A549 (cell line): ENCODE results near the gene USP3. TPM values are rescaled to one million over a fixed set of nuclear protein-coding genes. Genes with fewer than 3 reads are reported as not detected.

Experiments
- ATAC-seq, 2 experiments: fragments of 200-7000 bp in 1 of 2; fragments of >200 bp in 1 of 2; cut with Nextera tagmentation in 1 of 2; cut with Tn5 transposase in 1 of 2; 3 replicates each; pipeline versions ENCODE4 v1.8.0 to v1.9.1; 2018 to 2020; ENCODE audit warnings: mild to moderate bottlenecking in 1 of 2, moderate library complexity in 1 of 2
- CTCF ChIA-PET: fragments of 300-600 bp; sonication (Branson Sonifier 250); formaldehyde crosslinking; extraction: SDS; loops from one replicate; lab custom pipeline; 2021; ENCODE audit warnings: antibody characterized with exemption, inconsistent platforms; lab: Yijun Ruan, JAX
- POLR2A ChIA-PET: fragments of 350-600 bp; formaldehyde crosslinking; extraction: SDS; loops from one replicate; lab custom pipeline; 2021; ENCODE audit warnings: antibody characterized with exemption, inconsistent platforms; lab: Yijun Ruan, JAX
- DNase-seq, 2 experiments: peaks; one replicate each; pipeline versions ENCODE4 v3.0.0 to v3.0.0-alpha.2; 2011 to 2016; ENCODE audit warnings: low read depth in 1 of 2, low spot score in 1 of 2
- FAIRE-seq: peaks from 2 replicates; lab custom pipeline; 2011; peaks lifted over from hg19 to GRCh38; lab: Jason Lieb, UNC
- H3K27ac ChIP-seq, 2 experiments: fragments of >200 bp; sonication (Bioruptor Twin); formaldehyde crosslinking; 3 replicates each; pipeline ENCODE4 v1.5.1; 2016 to 2017
- H3K4me1 ChIP-seq: fragments of >200 bp; sonication (Bioruptor Twin); formaldehyde crosslinking; 3 replicates; pipeline ENCODE4 v1.6.1; 2016
- H3K4me2 ChIP-seq: fragments of >200 bp; sonication (Bioruptor Twin); formaldehyde crosslinking; 3 replicates; pipeline ENCODE4 v1.6.1; 2016
- H3K4me3 ChIP-seq: fragments of >200 bp; sonication (Bioruptor Twin); formaldehyde crosslinking; 3 replicates; pipeline ENCODE4 v1.5.1; 2016
- H3K9me3 ChIP-seq: fragments of >200 bp; sonication (Bioruptor Twin); formaldehyde crosslinking; 3 replicates; pipeline ENCODE4 v1.6.1; 2016
- CEBPB ChIP-seq, 2 experiments: fragments of >200 bp in 1 of 2; sonication (Bioruptor Twin) in 1 of 2; formaldehyde crosslinking in 1 of 2; IDR thresholded peaks; 2 replicates each; pipeline ENCODE4 v1.6.1; 2012 to 2016
- CHD2 ChIP-seq: fragments of 150-350 bp; IDR thresholded peaks from 2 replicates; pipeline ENCODE4 v1.6.1; 2014; ENCODE audit warnings: low read length; ENCODE audit not compliant: partially characterized antibody
- EHMT2 ChIP-seq: fragments of 200-600 bp; sonication (generic); IDR thresholded peaks from 2 replicates; pipeline ENCODE4 v1.6.1; 2016; ENCODE audit warnings: antibody characterized with exemption, low read depth, mild to moderate bottlenecking, moderate library complexity
- ELK1 ChIP-seq: fragments of 150-350 bp; IDR thresholded peaks from 2 replicates; pipeline ENCODE4 v1.6.1; 2014; ENCODE audit warnings: low read depth, mild to moderate bottlenecking, low read length
- FOSL2 ChIP-seq, 2 experiments: fragments of 450-650 bp in 1 of 2; fragments of >200 bp in 1 of 2; sonication (Bioruptor Twin) in 1 of 2; formaldehyde crosslinking; IDR thresholded peaks; 2 replicates each; pipeline versions ENCODE4 v1.5.0 to v1.6.1; 2016 to 2020; ENCODE audit warnings: mild to moderate bottlenecking in 1 of 2, moderate library complexity in 1 of 2
- FOXS1 ChIP-seq: fragments of 250-450 bp; sonication (Bioruptor Pico); IDR thresholded peaks from 2 replicates; pipeline ENCODE4 v1.5.0; 2020; ENCODE audit warnings: mild to moderate bottlenecking, moderate library complexity
- JUN ChIP-seq, 2 experiments: fragments of >200 bp; sonication (Bioruptor Twin); formaldehyde crosslinking; IDR thresholded peaks; 2 replicates in 1 of 2; 3 replicates in 1 of 2; pipeline ENCODE4 v1.6.1; 2016 to 2017
- JUNB ChIP-seq: fragments of >200 bp; sonication (Bioruptor Twin); formaldehyde crosslinking; IDR thresholded peaks from 2 replicates; pipeline ENCODE4 v1.6.1; 2016
- MAFK ChIP-seq: fragments of 450-650 bp; IDR thresholded peaks from 2 replicates; pipeline ENCODE4 v1.6.1; 2014; ENCODE audit not compliant: partially characterized antibody
- NFE2L2 ChIP-seq: fragments of 150-350 bp; conservative IDR thresholded peaks from 2 replicates; pipeline ENCODE4 v1.6.1; 2014; ENCODE audit warnings: low read length
- NR3C1 ChIP-seq: fragments of >200 bp; sonication (Bioruptor Twin); formaldehyde crosslinking; IDR thresholded peaks from 3 replicates; pipeline ENCODE4 v1.6.1; 2017
- POLR2AphosphoS2 ChIP-seq: conservative IDR thresholded peaks from 2 replicates; pipeline ENCODE4 v1.6.1; 2012; ENCODE audit warnings: low read length, improper control_type of control experiment, inconsistent platforms
- RARB ChIP-seq: fragments of 250-450 bp; sonication (Bioruptor Pico); IDR thresholded peaks from 2 replicates; pipeline ENCODE4 v1.8.0; 2021; ENCODE audit warnings: mild to moderate bottlenecking, moderate library complexity
- RCOR1 ChIP-seq: fragments of 150-350 bp; IDR thresholded peaks from 2 replicates; pipeline ENCODE4 v1.6.1; 2014; ENCODE audit warnings: antibody characterized with exemption, low read length, low read depth
- RNF2 ChIP-seq: fragments of 200-600 bp; sonication (generic); IDR thresholded peaks from 2 replicates; pipeline ENCODE4 v1.6.1; 2016; ENCODE audit warnings: low read depth, mild to moderate bottlenecking, antibody characterized with exemption, moderate library complexity, borderline replicate concordance
- SMC3 ChIP-seq: fragments of >200 bp; sonication (Bioruptor Twin); formaldehyde crosslinking; IDR thresholded peaks from 3 replicates; pipeline ENCODE4 v1.6.1; 2018; ENCODE audit warnings: inconsistent platforms
- SREBF2 ChIP-seq: fragments of 450-650 bp; IDR thresholded peaks from 2 replicates; pipeline ENCODE4 v1.6.1; 2014; ENCODE audit warnings: mild to moderate bottlenecking, moderate library complexity
- TFCP2L1 ChIP-seq: fragments of 250-450 bp; sonication (Bioruptor Pico); IDR thresholded peaks from 2 replicates; pipeline ENCODE4 v1.5.0; 2021; ENCODE audit warnings: mild to moderate bottlenecking
- USF2 ChIP-seq: fragments of 450-650 bp; IDR thresholded peaks from 2 replicates; pipeline ENCODE4 v1.6.1; 2014; ENCODE audit warnings: antibody characterized with exemption
- ZNF302 ChIP-seq: fragments of 250-450 bp; sonication (Bioruptor Pico); IDR thresholded peaks from 2 replicates; pipeline ENCODE4 v1.9.0; 2021; ENCODE audit warnings: inconsistent platforms, mild to moderate bottlenecking, moderate library complexity
- WGBS: methylation state at CpG from one replicate; pipeline ENCODE4 v1.1.6; 2017; ENCODE audit errors: missing lambda C conversion rate; 5-methylcytosine and 5-hydroxymethylcytosine counted together
- polyA plus RNA-seq, 4 experiments: library from polyadenylated mRNA; depleted of rRNA in 3 of 4; stranded (reverse); fragments of >200 nt; fragmentation: RNase III in 1 of 4; extraction: RNeasy Plus Mini Kit Qiagen cat#74134 plus additional on column Dnase treatment in 1 of 4; gene quantifications; 2 replicates in 3 of 4; 3 replicates in 1 of 4; pipeline ENCODE4 v1.2.3, GENCODE V29; 2011 to 2017
- TF ChIP-seq, protein P1 (sequence below): fragments of >200 bp; sonication (Bioruptor Twin); formaldehyde crosslinking; IDR thresholded peaks from 3 replicates; pipeline ENCODE4 v1.6.1; 2016
- TF ChIP-seq, protein P2 (sequence below): fragments of 250-450 bp; sonication (Bioruptor Pico); IDR thresholded peaks from 2 replicates; pipeline ENCODE4 v1.5.0; 2021; ENCODE audit warnings: mild to moderate bottlenecking, moderate library complexity, borderline replicate concordance

USP3 gene
- polyA plus RNA-seq, 2 of the 4 experiments (the other 2 are of a cell fraction), result 41.8 to 99.1 TPM

- POLR2A ChIA-PET, result interaction anchor here (1.1 to 2.3 kb wide), 2 partner anchors 8 to 91 kb away, joined by 3 to 9 read pairs; no protein-coding TSS in a partner anchor
- Histone ChIP-seq H3K4me2 (peak overlapping the region; percentile 94), H3K27ac (peak overlapping the region; percentile 19 to 61; a peak in 5 of 6 replicates), H3K4me1 (peaks cover 82% of the 10 kb centered on the region), H3K9me3 (no peaks in the 10 kb centered on the region), H3K4me3 (no peak overlapping the region)
- TF ChIP-seq, protein P1, sequence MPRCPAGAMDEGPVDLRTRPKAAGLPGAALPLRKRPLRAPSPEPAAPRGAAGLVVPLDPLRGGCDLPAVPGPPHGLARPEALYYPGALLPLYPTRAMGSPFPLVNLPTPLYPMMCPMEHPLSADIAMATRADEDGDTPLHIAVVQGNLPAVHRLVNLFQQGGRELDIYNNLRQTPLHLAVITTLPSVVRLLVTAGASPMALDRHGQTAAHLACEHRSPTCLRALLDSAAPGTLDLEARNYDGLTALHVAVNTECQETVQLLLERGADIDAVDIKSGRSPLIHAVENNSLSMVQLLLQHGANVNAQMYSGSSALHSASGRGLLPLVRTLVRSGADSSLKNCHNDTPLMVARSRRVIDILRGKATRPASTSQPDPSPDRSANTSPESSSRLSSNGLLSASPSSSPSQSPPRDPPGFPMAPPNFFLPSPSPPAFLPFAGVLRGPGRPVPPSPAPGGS, result no peak
- no peak for TF ChIP-seq FOXS1 (CRISPR knock-in tag)
- no peak for TF ChIP-seq SMC3
- no peak for TF ChIP-seq JUN (IDR thresholded peaks at IDR 0.05)
- FAIRE-seq (peak; percentile 89), DNase-seq (no peak), ATAC-seq (0 out of 6 replicates have a peak, but pooled peaks of 1 of the 2 experiments have one; percentile 3)
- 13% methylated on average over 6 of the region's 6 CpGs for WGBS
- CTCF ChIA-PET, result interaction anchor here (0.5 to 8.4 kb wide), 11 partner anchors 21 to 557 kb away, joined by 3 to 127 read pairs (median 5); partner anchors contain the start of gene FBXL22
These were observed 4.9 kb downstream of the USP3 start for GRCh38 chr15:63509056-63509954.

- POLR2A ChIA-PET, result interaction anchor here (1.1 to 2.3 kb wide), 2 partner anchors 9 to 90 kb away, joined by 3 to 9 read pairs; no protein-coding TSS in a partner anchor
- H3K4me3 ChIP-seq, result no peak overlapping the region
- DNase-seq, result no peak
- whole genome bisulfite sequencing, result 6% methylated on average over 5 of the region's 5 CpGs
- TF ChIP-seq TFCP2L1 (CRISPR knock-in tag) (no peak), FOSL2 (IDR thresholded peaks at IDR 0.05) (peak; percentile 81; the same call in 1 of the 2 replicates), FOSL2 (CRISPR knock-in tag; IDR thresholded peaks at IDR 0.05) (peak; percentile 92), JUNB (peak; percentile 76), CEBPB (IDR thresholded peaks at IDR 0.05) (0 out of 4 replicates have a peak, but pooled peaks of 1 of the 2 experiments have one; percentile 35), EHMT2 (no peak), ZNF302 (no peak)
- TF ChIP-seq, all 56 proteins: peak for 3
- Histone ChIP-seq H3K4me2 (peak overlapping the region; percentile 94), H3K4me1 (peaks cover 87% of the 10 kb centered on the region), H3K9me3 (no peaks in the 10 kb centered on the region), H3K27ac (peak overlapping the region; percentile 19 to 61)
- ATAC-seq (peak; percentile 13 to 45; a peak in 3 of 6 replicates), FAIRE-seq (peak; percentile 65)
- CTCF ChIA-PET, result interaction anchor here (0.6 to 3.3 kb wide), 10 partner anchors 22 to 90 kb away, joined by 3 to 22 read pairs (median 4); partner anchors contain the start of gene FBXL22
These were observed 5.9 kb downstream of the USP3 start for GRCh38 chr15:63509955-63510940.

GRCh38 chr15:63512148-63512547 is 7.8 kb downstream of the USP3 start:
- no peaks in the 10 kb centered on the region for H3K9me3 ChIP-seq
- POLR2A ChIA-PET, result no interaction called here
- TF ChIP-seq SMC3, result no peak
- no peak for TF ChIP-seq NR3C1
- no peak for TF ChIP-seq RNF2
- no peak for TF ChIP-seq JUN (IDR thresholded peaks at IDR 0.05)
- TF ChIP-seq RARB, result no peak
- no peak for TF ChIP-seq ELK1
- TF ChIP-seq RCOR1, result no peak
- TF ChIP-seq CHD2, result no peak
- no peak for TF ChIP-seq USF2
- no peak for TF ChIP-seq NFE2L2
- TF ChIP-seq, protein P1, result no peak
- no peak for TF ChIP-seq SREBF2
- TF ChIP-seq POLR2AphosphoS2, result no peak
- no peak for TF ChIP-seq MAFK
- TF ChIP-seq, protein P2, sequence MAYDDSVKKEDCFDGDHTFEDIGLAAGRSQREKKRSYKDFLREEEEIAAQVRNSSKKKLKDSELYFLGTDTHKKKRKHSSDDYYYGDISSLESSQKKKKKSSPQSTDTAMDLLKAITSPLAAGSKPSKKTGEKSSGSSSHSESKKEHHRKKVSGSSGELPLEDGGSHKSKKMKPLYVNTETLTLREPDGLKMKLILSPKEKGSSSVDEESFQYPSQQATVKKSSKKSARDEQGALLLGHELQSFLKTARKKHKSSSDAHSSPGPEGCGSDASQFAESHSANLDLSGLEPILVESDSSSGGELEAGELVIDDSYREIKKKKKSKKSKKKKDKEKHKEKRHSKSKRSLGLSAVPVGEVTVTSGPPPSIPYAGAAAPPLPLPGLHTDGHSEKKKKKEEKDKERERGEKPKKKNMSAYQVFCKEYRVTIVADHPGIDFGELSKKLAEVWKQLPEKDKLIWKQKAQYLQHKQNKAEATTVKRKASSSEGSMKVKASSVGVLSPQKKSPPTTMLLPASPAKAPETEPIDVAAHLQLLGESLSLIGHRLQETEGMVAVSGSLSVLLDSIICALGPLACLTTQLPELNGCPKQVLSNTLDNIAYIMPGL (CRISPR knock-in tag), result no peak
- FAIRE-seq, result no peak
- CTCF ChIA-PET, result interaction anchor here (1.2 to 3.3 kb wide), 3 partner anchors 11 to 89 kb away, joined by 3 to 22 read pairs (median 3); no protein-coding TSS in a partner anchor
- peak overlapping the region in 1 of 2 experiments; percentile 36; a peak in 4 of 6 replicates for H3K27ac ChIP-seq
- peak overlapping the region; percentile 94; the same call in 1 of the 3 replicates for H3K4me2 ChIP-seq
- no peak for DNase-seq
- no peak overlapping the region for H3K4me3 ChIP-seq
- peaks cover 94% of the 10 kb centered on the region for H3K4me1 ChIP-seq
- 86% methylated on average over 5 of the region's 5 CpGs for WGBS
- ATAC-seq, result no peak
